Measurements from ENCODE around the gene TMEM132D. TPM values are rescaled to one million over a fixed set of nuclear protein-coding genes. Genes with fewer than 3 reads are reported as not detected.

TMEM132D gene
- total and polyA plus RNA-seq, 8 donors = 0.26 to 2.5 (median 0.88) TPM; not detected in 1

DNA sequence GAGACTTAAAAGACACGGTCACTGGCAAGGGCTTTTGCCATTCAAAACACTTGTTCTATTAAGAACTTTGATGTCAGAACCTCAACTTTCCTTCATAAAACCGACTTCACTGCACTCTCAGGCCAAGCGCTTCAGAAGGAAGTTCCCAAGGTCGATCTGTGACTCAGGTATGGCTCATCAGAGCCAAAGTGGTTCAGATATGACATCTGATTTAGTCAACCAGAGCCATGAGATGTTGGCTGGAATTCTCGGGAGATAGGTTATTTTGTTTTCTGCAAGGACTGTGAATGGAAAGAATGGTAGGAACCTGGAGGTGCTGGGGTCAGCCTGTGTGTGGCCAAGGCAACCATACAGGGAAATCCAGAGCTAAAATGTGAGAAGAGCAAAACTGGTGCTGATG lies 604.9 kb downstream of the TMEM132D start:
- DNase-seq (no peak), ATAC-seq (no peak)

DNA sequence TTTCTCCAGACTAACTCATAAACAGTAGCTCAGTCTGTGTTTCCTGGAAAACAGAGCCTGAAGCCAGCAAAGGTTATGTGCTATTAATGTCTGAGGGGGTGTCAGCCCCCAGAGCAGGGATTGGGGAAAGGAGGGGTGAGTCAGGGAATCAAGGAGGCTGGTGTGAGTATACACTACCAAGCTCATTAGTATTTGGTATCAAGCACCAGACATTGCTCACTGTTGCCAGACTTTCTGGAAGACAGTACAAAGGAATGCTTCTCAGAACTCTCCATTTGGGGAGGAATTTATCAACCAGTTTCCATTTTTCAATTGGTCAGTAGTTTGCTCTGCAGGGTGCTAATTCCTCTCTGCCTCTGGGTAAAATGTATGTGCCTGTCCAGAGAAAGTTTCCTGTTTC lies 607.2 kb downstream of the TMEM132D start:
- Histone ChIP-seq H3K9me3 (no peaks in the 10 kb centered on the region), H3K27ac (no peak overlapping the region), H3K4me3 (no peak overlapping the region), H3K27me3 (no peaks in the 10 kb centered on the region), H3K36me3 (no peaks in the 10 kb centered on the region), H3K4me1 (no peaks in the 10 kb centered on the region)
- no peak for ATAC-seq
- DNase-seq = no peak
- intact Hi-C loops (cut with DNase I) = no loop called here
- TF ChIP-seq, protein P1, sequence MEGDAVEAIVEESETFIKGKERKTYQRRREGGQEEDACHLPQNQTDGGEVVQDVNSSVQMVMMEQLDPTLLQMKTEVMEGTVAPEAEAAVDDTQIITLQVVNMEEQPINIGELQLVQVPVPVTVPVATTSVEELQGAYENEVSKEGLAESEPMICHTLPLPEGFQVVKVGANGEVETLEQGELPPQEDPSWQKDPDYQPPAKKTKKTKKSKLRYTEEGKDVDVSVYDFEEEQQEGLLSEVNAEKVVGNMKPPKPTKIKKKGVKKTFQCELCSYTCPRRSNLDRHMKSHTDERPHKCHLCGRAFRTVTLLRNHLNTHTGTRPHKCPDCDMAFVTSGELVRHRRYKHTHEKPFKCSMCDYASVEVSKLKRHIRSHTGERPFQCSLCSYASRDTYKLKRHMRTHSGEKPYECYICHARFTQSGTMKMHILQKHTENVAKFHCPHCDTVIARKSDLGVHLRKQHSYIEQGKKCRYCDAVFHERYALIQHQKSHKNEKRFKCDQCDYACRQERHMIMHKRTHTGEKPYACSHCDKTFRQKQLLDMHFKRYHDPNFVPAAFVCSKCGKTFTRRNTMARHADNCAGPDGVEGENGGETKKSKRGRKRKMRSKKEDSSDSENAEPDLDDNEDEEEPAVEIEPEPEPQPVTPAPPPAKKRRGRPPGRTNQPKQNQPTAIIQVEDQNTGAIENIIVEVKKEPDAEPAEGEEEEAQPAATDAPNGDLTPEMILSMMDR (IDR thresholded peaks at IDR 0.05) = no peak

More for the DNA sequence above, 604.9 kb downstream of the TMEM132D start:
- H3K4me1 ChIP-seq = no peaks in the 10 kb centered on the region
- no peak overlapping the region for H3K4me3 ChIP-seq
- intact Hi-C loops (cut with DNase I) = no loop called here
- H3K9me3 ChIP-seq = peaks cover 0 to 9% of the 10 kb centered on the region in 2 donors
- no peak overlapping the region for H3K27ac ChIP-seq
- TF ChIP-seq, protein P1 (IDR thresholded peaks at IDR 0.05) = no peak
- H3K36me3 ChIP-seq = no peaks in the 10 kb centered on the region
- H3K27me3 ChIP-seq = no peaks in the 10 kb centered on the region

DNA sequence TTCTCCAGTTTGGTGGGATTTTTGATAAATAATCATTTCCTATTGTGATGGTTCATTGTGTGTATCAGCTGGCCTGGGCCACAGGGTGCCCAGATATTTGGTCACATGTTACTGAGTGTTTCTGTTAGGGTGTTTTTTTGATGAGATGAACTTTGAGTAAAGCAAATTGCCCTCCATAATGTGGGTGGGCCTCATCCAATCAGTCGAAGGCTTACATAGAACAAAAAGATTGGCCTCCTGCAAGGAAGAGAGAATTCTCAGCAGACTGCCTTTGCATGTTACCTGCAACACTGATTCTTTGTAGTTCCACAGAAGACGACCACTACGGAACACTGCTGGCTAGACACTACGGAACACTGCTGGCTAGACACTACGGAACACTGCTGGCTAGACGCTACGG lies 609.0 kb downstream of the TMEM132D start:
- Histone ChIP-seq H3K4me3 (no peak overlapping the region), H3K27ac (no peak overlapping the region), H3K9me3 (no peaks in the 10 kb centered on the region), H3K4me1 (no peaks in the 10 kb centered on the region), H3K36me3 (no peaks in the 10 kb centered on the region), H3K27me3 (no peaks in the 10 kb centered on the region)
- DNase-seq = no peak
- TF ChIP-seq, protein P1 (IDR thresholded peaks at IDR 0.05) = no peak
- ATAC-seq = no peak
- intact Hi-C loops (cut with DNase I) = no loop called here

DNA sequence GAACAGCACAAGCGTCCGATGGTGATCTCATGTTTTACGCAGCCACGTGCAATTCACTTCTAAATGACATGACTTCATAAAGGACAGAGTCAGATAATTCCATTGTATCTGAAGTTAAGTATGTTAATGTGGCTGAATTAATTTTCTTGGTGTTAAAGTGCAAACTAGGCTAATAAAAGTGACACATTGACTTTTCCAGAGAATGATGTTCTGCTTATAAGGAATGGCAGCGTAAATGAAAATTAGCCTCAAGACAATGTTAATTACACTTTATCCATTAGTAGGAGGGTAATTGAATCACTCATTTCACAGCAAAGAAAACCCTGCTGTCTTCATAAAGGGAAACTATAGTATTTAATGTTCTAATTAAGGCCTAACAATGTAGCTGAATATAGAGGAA lies 624.1 kb downstream of the TMEM132D start:
- ATAC-seq = no peak
- no peak for DNase-seq
- H3K27ac ChIP-seq = no peak overlapping the region

DNA sequence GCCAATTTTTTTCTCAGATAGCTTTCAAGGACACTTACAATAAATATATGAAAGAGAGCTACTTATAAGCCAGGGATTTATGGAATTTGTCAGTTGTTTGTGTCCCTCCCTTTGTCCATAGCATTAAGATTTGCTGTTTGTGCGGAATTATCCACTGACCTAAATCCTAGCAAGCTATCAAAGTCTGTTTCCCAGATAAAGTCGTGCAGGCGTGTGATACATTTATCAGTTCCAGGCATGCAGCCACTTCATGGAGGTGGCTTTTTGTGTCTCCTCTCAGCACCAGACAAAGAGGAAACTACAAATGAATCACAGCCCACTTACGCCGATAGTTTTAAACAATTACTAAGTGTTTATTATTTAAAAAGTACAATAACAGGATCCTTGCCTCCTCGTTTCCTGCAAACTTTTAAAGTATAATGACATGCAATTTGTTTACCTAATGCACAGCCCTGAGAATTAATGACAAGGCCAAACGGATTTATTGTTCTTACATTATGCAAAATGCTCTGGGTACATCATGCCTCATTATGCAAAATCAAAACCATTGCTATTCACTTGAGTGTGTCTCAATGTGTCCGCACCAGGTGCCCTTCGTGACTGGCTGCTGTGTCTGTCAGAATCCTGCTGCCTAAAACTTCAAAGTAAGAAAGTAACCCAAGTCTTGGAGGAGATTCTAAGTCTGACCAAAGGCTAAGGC lies 627.3 kb downstream of the TMEM132D start:
- ATAC-seq (peak; percentile 26), DNase-seq (no peak)
- H3K27me3 ChIP-seq = no peaks in the 10 kb centered on the region
- no peak overlapping the region for H3K27ac ChIP-seq
- intact Hi-C loops (cut with DNase I) = no loop called here
- H3K4me3 ChIP-seq = no peak overlapping the region
- no peaks in the 10 kb centered on the region for H3K36me3 ChIP-seq
- no peaks in the 10 kb centered on the region for H3K4me1 ChIP-seq
- TF ChIP-seq, protein P1 (IDR thresholded peaks at IDR 0.05) = no peak
- peaks cover 0 to 2% of the 10 kb centered on the region in 2 donors for H3K9me3 ChIP-seq

More for the DNA sequence above, 624.1 kb downstream of the TMEM132D start:
- no peaks in the 10 kb centered on the region for H3K36me3 ChIP-seq
- no peaks in the 10 kb centered on the region for H3K27me3 ChIP-seq
- intact Hi-C loops (cut with DNase I) = no loop called here
- no peaks in the 10 kb centered on the region for H3K4me1 ChIP-seq
- H3K9me3 ChIP-seq = peaks cover 0 to 7% of the 10 kb centered on the region in 2 donors
- TF ChIP-seq, protein P1 (IDR thresholded peaks at IDR 0.05) = no peak
- no peak overlapping the region for H3K4me3 ChIP-seq
